ENCODE data around the gene RPL22. TPM values are rescaled to one million over a fixed set of nuclear protein-coding genes. Genes with fewer than 3 reads are reported as not detected.
A peak's percentile ranks its signal among the peaks of the same experiment; 100 is the strongest.

RPL22 gene
- total and polyA plus RNA-seq, 11 donors, result 63.6 to 353 (median 241) TPM

- 75 to 83% (median 78%) methylated on average over 10 to 15 of the region's 15 CpGs for WGBS, 4 donors
- DNase-seq (peak in 1 of 5 donors; percentile 28), ATAC-seq (no peak)
- Histone ChIP-seq H3K27me3 (peaks cover 0 to 36% (median 0%) of the 10 kb centered on the region in 9 donors), H3K4me3 (no peak overlapping the region), H3K36me3 (no peaks in the 10 kb centered on the region), H3K27ac (no peak overlapping the region), H3K9me3 (no peaks in the 10 kb centered on the region), H3K4me1 (no peaks in the 10 kb centered on the region)
- intact Hi-C loops (cut with DNase I), result no loop called here
- TF ChIP-seq CTCF (IDR thresholded peaks at IDR 0.05) (no peak), POLR2A (IDR thresholded peaks at IDR 0.05) (no peak)
Measured at GRCh38 chr1:6163191-6163972, 36.0 kb downstream of the RPL22 start.

GRCh38 chr1:6162773-6163172 lies 36.6 kb downstream of the RPL22 start:
- H3K27ac ChIP-seq, result no peak overlapping the region
- 55 to 63% (median 60%) methylated on average over 7 to 13 of the region's 13 CpGs for WGBS, 4 donors

GRCh38 chr1:6162341-6162740 lies 37.1 kb downstream of the RPL22 start:
- intact Hi-C loops (cut with DNase I), result no loop called here
- ATAC-seq (no peak), DNase-seq (peak in 1 of 5 donors; percentile 27)
- Histone ChIP-seq H3K4me3 (no peak overlapping the region), H3K4me1 (no peaks in the 10 kb centered on the region), H3K36me3 (no peaks in the 10 kb centered on the region), H3K27me3 (peaks cover 0 to 39% (median 0%) of the 10 kb centered on the region in 9 donors), H3K27ac (no peak overlapping the region), H3K9me3 (no peaks in the 10 kb centered on the region)
- TF ChIP-seq CTCF (IDR thresholded peaks at IDR 0.05) (no peak), POLR2A (IDR thresholded peaks at IDR 0.05) (no peak)
- 76 to 82% (median 79%) methylated on average over 6 to 7 of the region's 7 CpGs for WGBS, 4 donors

More at GRCh38 chr1:6162773-6163172, 36.6 kb downstream of the RPL22 start:
- intact Hi-C loops (cut with DNase I), result no loop called here
- H3K4me3 ChIP-seq, result no peak overlapping the region
- no peaks in the 10 kb centered on the region for H3K9me3 ChIP-seq
- no peak for ATAC-seq
- TF ChIP-seq CTCF (IDR thresholded peaks at IDR 0.05) (no peak), POLR2A (IDR thresholded peaks at IDR 0.05) (no peak)
- DNase-seq, result peak in 1 of 5 donors; percentile 33
- peaks cover 0 to 36% (median 0%) of the 10 kb centered on the region in 9 donors for H3K27me3 ChIP-seq
- no peaks in the 10 kb centered on the region for H3K36me3 ChIP-seq
- no peaks in the 10 kb centered on the region for H3K4me1 ChIP-seq

GRCh38 chr1:6158181-6158580 lies 41.2 kb downstream of the RPL22 start:
- no peak overlapping the region for H3K4me3 ChIP-seq
- ATAC-seq, result no peak
- 74 to 86% (median 81%) methylated on average over 8 of the region's 8 CpGs for WGBS, 4 donors
- no peaks in the 10 kb centered on the region for H3K9me3 ChIP-seq
- no peaks in the 10 kb centered on the region for H3K36me3 ChIP-seq
- intact Hi-C loops (cut with DNase I), result no loop called here
- TF ChIP-seq POLR2A (IDR thresholded peaks at IDR 0.05) (no peak), CTCF (IDR thresholded peaks at IDR 0.05) (no peak)
- no peak for DNase-seq
- H3K4me1 ChIP-seq, result no peaks in the 10 kb centered on the region
- H3K27ac ChIP-seq, result no peak overlapping the region
- H3K27me3 ChIP-seq, result peaks cover 0 to 36% (median 0%) of the 10 kb centered on the region in 9 donors

Data from heart left ventricle (tissue), 16 donors.